Measurements from ENCODE around the gene HIVEP3.

Gene HIVEP3

DNA sequence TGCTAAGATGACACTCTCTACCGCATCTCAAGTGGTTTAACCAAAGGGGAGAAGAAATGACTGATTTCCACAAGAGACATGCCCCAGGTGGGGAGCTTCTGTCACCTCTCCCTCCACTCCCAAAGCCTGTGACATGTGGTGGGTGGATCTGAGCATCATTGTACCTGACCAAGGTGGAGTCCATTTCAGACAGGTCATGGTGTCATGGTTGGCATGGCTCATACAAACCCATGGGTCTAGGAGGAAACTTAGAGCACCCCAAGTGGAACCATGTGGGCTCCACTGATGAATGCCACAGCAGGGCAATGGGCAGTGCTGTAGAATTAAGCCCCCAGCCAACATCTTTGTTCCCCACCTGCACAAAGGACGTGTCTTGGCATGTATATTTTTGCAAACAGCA, 302.7 kb downstream of the HIVEP3 start:
- ATAC-seq (replicated peaks; ENCODE audit: extremely low read depth, poor library complexity, severe bottlenecking) = no peak
- Mint-ChIP-seq H3K9me3 (no peaks in the 10 kb centered on the region), H3K27ac (ENCODE audit: low read depth) (no peak overlapping the region)

DNA sequence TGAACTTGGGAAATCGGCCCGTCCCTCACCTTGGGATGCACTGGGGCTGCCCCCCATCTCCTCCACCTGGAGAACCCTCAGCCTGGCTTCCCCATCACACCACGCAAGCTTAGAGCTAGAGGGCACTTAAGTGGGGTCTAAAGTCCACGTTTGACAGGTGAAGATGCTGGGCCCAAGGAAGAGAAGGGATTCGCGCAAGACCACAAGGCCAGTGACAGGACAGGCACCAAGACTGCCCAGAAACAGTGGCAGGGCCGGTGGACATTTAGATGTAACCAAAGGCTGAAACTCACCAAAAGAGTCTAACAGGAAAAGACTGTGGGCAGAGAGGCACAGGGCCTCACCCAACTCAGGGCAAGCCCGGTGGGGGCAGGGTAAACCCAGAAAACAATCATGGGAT, 303.4 kb downstream of the HIVEP3 start:
- H3K4me1 Mint-ChIP-seq = peaks cover 12% of the 10 kb centered on the region
- no peak overlapping the region for H3K27ac Mint-ChIP-seq (ENCODE audit: low read depth)

More for the DNA sequence above, 302.7 kb downstream of the HIVEP3 start:
- H3K4me1 Mint-ChIP-seq = peaks cover 14% of the 10 kb centered on the region
- H3K27me3 Mint-ChIP-seq = no peaks in the 10 kb centered on the region
- H3K36me3 Mint-ChIP-seq (ENCODE audit: insufficient read depth) = peaks cover 4% of the 10 kb centered on the region
- DNase-seq (ENCODE audit: low spot score in 2 of 2) = no peak
- H3K4me3 Mint-ChIP-seq = no peak overlapping the region

DNA sequence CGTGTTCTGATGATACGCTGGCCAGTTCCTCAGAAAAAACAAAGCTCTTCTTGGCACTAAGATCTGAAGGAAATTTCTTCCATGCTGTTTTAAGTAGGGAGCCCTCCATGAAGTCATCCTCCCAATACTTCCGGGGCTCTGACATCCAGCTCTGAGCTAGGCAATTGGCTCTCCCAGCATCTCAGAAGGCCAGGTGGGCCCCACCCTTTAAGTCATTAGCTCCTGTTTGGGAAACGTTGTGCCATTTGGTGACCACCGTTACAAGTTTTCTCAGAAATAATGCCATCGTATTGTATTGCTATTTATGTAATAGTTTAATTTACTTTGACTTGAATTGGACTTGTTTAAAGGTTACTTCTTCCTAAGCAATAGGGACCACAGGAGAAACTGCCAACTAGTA, 303.9 kb downstream of the HIVEP3 start:
- H3K4me1 Mint-ChIP-seq = peaks cover 16% of the 10 kb centered on the region
- no peak overlapping the region for H3K27ac Mint-ChIP-seq (ENCODE audit: low read depth)
- ATAC-seq (replicated peaks; ENCODE audit: extremely low read depth, poor library complexity, severe bottlenecking) = no peak
- no peaks in the 10 kb centered on the region for H3K9me3 Mint-ChIP-seq
- no peaks in the 10 kb centered on the region for H3K27me3 Mint-ChIP-seq
- no peak overlapping the region for H3K4me3 Mint-ChIP-seq
- DNase-seq (ENCODE audit: low spot score in 2 of 2) = no peak
- H3K36me3 Mint-ChIP-seq (ENCODE audit: insufficient read depth) = peaks cover 4% of the 10 kb centered on the region

More for the DNA sequence above, 303.4 kb downstream of the HIVEP3 start:
- Mint-ChIP-seq H3K4me3 (no peak overlapping the region), H3K36me3 (ENCODE audit: insufficient read depth) (peaks cover 4% of the 10 kb centered on the region), H3K27me3 (no peaks in the 10 kb centered on the region), H3K9me3 (no peaks in the 10 kb centered on the region)
- DNase-seq (ENCODE audit: low spot score in 2 of 2) (no peak), ATAC-seq (replicated peaks; ENCODE audit: extremely low read depth, poor library complexity, severe bottlenecking) (no peak)

DNA sequence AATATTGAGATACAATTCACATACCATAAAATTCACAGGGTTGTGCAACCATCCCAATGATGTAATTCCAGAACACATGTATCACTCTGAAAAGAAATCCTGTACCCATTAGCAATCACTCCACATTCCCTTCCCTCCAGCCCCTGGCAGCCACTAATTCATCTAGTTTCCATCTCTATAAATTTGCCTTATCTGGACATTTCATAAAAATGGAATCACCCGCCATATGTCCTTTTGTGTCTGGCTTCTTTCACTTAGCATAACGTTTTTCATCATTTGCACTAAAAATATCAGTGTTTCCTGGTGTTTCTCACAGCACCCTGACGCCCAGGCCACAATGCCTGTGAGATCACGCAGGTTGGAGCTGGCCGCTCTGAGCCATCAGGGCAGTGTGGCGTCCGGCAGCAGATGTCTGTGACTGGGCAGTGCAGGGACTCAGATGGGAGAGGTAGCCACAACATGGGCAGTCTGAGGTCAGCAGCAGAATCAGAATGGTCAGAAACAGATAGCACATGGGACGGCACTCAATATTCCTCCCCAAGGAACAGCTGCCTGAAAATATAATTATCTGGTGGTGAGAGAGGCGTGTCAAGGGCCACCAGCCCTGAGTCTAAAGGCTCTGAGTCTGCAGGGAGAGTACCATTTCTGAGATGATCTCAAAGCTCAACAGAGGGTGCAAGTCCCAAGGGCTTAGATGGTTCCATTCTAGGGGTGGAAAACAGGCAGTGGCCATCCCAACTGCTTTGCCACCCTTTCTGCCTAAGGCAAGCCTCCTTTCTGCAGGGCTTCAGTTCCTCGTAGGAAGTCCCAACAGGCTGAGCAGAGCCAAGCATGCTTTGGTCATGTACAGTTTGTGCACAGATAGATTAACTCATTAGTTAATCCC, 304.8 kb downstream of the HIVEP3 start:
- no peak for ATAC-seq (replicated peaks; ENCODE audit: extremely low read depth, poor library complexity, severe bottlenecking)
- Mint-ChIP-seq H3K36me3 (ENCODE audit: insufficient read depth) (peaks cover 2% of the 10 kb centered on the region), H3K4me1 (peaks cover 20% of the 10 kb centered on the region), H3K27ac (ENCODE audit: low read depth) (no peak overlapping the region), H3K4me3 (no peak overlapping the region), H3K27me3 (no peaks in the 10 kb centered on the region), H3K9me3 (no peaks in the 10 kb centered on the region)
- no peak for DNase-seq (ENCODE audit: low spot score in 2 of 2)

DNA sequence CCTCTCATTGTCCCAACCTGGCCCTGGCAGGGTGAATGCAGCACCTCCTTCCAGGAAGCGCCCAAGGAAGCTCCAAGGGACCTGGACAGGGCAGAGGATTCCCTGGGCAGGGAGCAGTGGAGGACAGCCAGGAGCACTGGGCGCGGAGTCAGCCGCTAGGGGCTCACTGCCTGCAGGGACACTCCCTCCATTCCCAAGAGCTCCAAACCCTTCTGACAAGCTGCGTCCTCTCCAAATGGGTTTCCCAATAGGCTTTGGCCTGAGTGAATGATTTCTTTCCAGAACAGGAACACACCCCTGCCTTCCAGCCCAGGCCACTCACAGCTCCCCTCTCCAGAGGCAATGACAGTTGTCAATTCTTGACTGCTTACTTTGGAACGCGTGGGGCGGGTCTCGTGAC, 305.8 kb downstream of the HIVEP3 start:
- Mint-ChIP-seq H3K27me3 (no peaks in the 10 kb centered on the region), H3K36me3 (ENCODE audit: insufficient read depth) (peaks cover 2% of the 10 kb centered on the region)

DNA sequence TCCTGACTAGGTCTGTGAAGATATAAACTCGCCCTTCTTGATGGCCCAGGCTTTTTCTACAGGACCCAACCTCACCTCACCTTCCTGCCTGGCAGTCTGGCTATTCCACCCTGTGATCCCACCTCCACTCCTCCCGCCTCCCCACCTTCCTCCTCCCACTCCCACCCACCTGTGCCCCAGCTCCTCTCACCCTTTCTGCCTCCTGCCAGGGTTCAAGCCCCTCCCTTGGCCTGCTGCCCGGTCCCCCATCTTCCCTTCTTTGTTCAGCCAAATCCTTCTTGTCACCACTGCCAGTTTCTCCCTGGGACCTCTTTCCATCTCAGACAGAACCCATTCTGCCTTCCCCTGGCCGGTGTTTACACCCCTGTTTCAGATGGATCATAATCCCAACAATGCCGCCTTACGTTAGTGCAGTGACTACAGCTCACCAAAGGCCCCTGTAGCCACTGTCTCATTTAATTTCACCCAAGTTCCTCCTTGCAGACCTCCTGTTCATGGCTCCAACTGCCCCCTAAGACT, 306.7 kb downstream of the HIVEP3 start:
- no peak for DNase-seq (ENCODE audit: low spot score in 2 of 2)
- H3K27me3 Mint-ChIP-seq = no peaks in the 10 kb centered on the region
- no peak overlapping the region for H3K27ac Mint-ChIP-seq (ENCODE audit: low read depth)
- ATAC-seq (replicated peaks; ENCODE audit: extremely low read depth, poor library complexity, severe bottlenecking) = no peak
- no peaks in the 10 kb centered on the region for H3K9me3 Mint-ChIP-seq
- H3K36me3 Mint-ChIP-seq (ENCODE audit: insufficient read depth) = peaks cover 2% of the 10 kb centered on the region
- H3K4me1 Mint-ChIP-seq = peaks cover 20% of the 10 kb centered on the region
- no peak overlapping the region for H3K4me3 Mint-ChIP-seq

More for the DNA sequence above, 305.8 kb downstream of the HIVEP3 start:
- no peak overlapping the region for H3K4me3 Mint-ChIP-seq
- H3K4me1 Mint-ChIP-seq = peaks cover 20% of the 10 kb centered on the region
- no peaks in the 10 kb centered on the region for H3K9me3 Mint-ChIP-seq
- no peak for DNase-seq (ENCODE audit: low spot score in 2 of 2)
- no peak overlapping the region for H3K27ac Mint-ChIP-seq (ENCODE audit: low read depth)
- no peak for ATAC-seq (replicated peaks; ENCODE audit: extremely low read depth, poor library complexity, severe bottlenecking)

DNA sequence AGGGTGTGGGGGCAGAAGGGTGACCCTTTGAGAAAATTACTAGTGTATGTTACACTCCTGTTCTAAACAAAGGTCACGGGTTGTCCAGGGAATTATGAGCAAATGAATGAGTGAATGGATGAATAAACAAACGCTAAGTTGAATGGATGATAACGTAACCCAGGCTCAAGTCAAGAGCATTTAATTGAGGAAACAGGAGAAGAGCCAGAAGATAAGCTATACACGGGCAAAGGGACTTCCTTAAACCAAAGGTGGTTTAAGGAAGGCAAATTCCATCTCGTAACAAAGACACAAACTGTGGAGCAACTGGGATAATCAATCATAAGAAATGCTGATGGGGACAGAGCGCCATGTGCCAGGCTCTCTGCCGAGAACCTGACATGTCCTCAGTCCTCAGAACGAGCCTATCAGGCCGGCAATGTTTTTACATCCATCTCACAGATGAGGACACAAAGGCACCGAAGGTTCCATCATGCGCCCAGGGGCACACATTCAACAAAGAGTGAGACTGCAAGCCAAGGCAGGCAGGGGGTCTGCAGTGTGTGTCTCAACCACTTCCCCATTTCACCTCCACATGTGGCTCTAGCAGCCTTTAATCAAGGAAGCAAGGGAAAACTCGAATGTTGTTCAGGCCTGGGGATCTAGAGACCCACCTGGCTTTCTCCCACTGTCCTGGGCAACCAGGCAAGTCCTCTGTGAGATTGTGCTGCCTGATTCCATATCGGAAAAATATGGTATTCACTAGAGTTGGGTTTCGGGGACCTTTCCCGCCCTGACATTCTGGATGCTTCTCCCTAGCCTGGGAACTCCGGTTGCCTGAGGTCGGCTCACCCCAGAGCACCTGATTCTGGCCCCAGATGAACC, 307.4 kb downstream of the HIVEP3 start:
- Mint-ChIP-seq H3K27ac (ENCODE audit: low read depth) (no peak overlapping the region), H3K36me3 (ENCODE audit: insufficient read depth) (peaks cover under 1% of the 10 kb centered on the region), H3K9me3 (no peaks in the 10 kb centered on the region)

DNA sequence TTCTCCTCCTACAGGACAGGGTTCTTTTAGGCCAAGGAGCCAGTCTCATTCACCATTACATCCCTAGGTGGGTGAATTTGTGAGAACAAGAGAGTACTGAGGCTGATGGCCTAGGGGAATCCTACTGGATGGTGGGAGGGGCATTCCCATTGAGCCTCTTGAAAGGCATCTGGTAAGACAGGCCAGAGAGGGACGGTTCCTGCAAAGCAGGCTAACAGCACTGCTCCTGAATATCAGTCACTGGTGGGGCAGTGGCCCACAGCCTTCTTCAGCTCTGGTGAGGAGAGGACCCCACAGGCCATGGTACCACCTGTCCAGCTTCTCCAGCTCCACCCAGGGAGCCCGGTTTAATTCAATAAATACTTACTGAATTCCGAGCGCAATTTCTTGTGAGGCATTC, 308.4 kb downstream of the HIVEP3 start:
- H3K9me3 Mint-ChIP-seq = no peaks in the 10 kb centered on the region
- no peaks in the 10 kb centered on the region for H3K27me3 Mint-ChIP-seq
- peaks cover 18% of the 10 kb centered on the region for H3K4me1 Mint-ChIP-seq

More for the DNA sequence above, 307.4 kb downstream of the HIVEP3 start:
- Mint-ChIP-seq H3K4me1 (peaks cover 20% of the 10 kb centered on the region), H3K4me3 (no peak overlapping the region), H3K27me3 (no peaks in the 10 kb centered on the region)
- ATAC-seq (replicated peaks; ENCODE audit: extremely low read depth, poor library complexity, severe bottlenecking) (no peak), DNase-seq (ENCODE audit: low spot score in 2 of 2) (no peak)

DNA sequence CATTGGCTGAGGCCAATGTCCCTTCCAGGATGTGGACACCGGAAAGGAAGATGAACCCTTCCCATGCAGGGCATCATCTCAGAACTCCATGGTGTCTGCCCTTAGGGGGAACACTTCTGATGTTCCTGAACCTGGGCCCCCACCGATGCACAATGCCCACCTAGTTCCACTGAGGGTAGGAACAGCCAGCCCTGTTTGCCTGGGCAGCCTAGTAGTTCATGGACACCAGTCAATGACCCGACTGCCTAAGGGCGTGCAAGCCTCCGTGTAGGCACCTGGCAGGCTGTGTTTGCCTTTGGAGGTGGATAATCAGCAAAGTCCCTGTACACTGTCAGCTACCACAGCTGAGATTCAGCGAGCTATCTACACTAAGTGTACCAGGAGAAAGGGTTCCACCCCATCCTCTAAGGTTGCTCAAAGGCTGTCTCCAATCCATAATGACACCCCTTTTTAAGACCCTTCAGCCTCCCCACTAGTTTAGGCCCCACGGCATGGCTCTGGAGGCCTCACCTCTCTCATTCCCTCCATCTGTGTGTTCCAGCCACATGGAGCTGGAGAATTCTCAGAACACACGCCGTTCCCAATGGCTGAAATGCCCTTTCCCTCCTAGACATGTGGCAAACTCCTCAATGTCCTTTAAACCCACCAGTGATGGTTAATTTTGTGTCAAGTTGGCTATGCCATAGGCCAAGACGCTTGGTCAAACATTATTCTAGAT, 309.4 kb downstream of the HIVEP3 start:
- H3K36me3 Mint-ChIP-seq (ENCODE audit: insufficient read depth) = no peaks in the 10 kb centered on the region
- no peak overlapping the region for H3K27ac Mint-ChIP-seq (ENCODE audit: low read depth)
- H3K27me3 Mint-ChIP-seq = no peaks in the 10 kb centered on the region
- ATAC-seq (replicated peaks; ENCODE audit: extremely low read depth, poor library complexity, severe bottlenecking) = no peak
- H3K4me1 Mint-ChIP-seq = peaks cover 15% of the 10 kb centered on the region
- DNase-seq (ENCODE audit: low spot score in 2 of 2) = no peak
- no peaks in the 10 kb centered on the region for H3K9me3 Mint-ChIP-seq
- H3K4me3 Mint-ChIP-seq = no peak overlapping the region

More for the DNA sequence above, 308.4 kb downstream of the HIVEP3 start:
- DNase-seq (ENCODE audit: low spot score in 2 of 2) = no peak
- Mint-ChIP-seq H3K36me3 (ENCODE audit: insufficient read depth) (no peaks in the 10 kb centered on the region), H3K27ac (ENCODE audit: low read depth) (no peak overlapping the region), H3K4me3 (no peak overlapping the region)
- ATAC-seq (replicated peaks; ENCODE audit: extremely low read depth, poor library complexity, severe bottlenecking) = no peak

DNA sequence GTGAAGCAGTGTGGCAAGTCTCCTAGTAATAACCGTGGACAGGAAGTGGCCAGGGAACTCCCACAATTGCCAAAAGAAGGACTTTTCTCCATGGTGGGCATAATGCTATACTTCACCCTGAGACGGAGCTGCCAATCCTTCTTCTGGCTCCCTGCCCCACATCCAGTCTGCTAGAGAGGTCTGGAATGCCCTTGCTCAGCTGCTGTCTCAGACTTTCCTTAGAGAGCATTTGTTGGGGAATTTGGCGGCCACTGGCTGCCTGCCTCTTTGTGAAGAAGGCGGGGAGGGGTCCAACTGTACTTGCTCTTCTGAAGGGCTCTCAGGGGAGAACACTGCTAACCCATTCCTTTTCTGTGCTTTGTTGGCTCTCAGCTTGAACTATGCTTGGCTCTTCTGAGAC, 310.5 kb downstream of the HIVEP3 start:
- peaks cover 15% of the 10 kb centered on the region for H3K4me1 Mint-ChIP-seq
- no peaks in the 10 kb centered on the region for H3K27me3 Mint-ChIP-seq
- peak overlapping the region; percentile 23 for H3K27ac Mint-ChIP-seq (ENCODE audit: low read depth)
- no peak overlapping the region for H3K4me3 Mint-ChIP-seq
- DNase-seq (ENCODE audit: low spot score in 2 of 2) (no peak), ATAC-seq (replicated peaks; ENCODE audit: extremely low read depth, poor library complexity, severe bottlenecking) (no peak)
- H3K9me3 Mint-ChIP-seq = no peaks in the 10 kb centered on the region
- H3K36me3 Mint-ChIP-seq (ENCODE audit: insufficient read depth) = no peaks in the 10 kb centered on the region

DNA sequence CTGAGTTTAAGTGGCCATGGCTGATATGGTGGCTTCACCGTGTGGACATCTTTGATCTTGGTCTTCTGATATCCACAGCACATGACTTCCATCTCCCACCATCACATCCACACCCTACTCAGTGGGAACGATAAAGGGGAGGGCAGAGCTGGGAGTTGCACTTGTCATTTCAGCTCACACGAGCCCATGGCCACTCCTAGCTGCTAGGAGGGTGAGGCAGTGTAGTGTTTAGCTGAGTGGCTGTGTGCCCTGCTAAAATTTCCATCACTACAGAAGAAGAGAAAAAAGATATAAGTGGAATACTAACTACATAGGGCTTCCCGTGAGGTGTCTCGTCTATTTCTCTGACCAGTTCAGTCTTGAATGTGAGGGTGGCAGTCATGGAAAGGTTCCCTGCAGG, 310.9 kb downstream of the HIVEP3 start:
- H3K36me3 Mint-ChIP-seq (ENCODE audit: insufficient read depth) = no peaks in the 10 kb centered on the region
- no peak for ATAC-seq (replicated peaks; ENCODE audit: extremely low read depth, poor library complexity, severe bottlenecking)
- H3K9me3 Mint-ChIP-seq = no peaks in the 10 kb centered on the region

DNA sequence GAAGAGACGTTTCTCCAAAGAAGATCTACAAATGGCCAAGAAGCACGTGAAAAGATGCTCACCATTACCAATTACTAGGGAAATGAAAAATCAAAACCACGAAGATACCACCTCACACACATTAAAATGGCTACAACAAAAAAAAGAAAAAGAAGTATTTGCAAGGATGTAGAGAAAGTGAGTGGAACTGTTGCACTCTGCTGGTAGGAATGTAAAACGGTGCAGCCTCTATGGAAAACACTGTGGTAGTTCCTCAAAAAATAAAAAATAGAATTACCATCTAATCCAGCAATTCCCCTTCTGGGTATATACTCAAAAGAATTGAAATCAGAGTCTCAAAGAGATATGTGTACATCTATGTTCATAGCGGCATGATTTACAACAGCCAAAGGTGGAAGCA, 318.8 kb downstream of the HIVEP3 start:
- Mint-ChIP-seq H3K27me3 (no peaks in the 10 kb centered on the region), H3K4me3 (no peak overlapping the region), H3K4me1 (peaks cover 25% of the 10 kb centered on the region), H3K27ac (ENCODE audit: low read depth) (no peak overlapping the region), H3K36me3 (ENCODE audit: insufficient read depth) (no peaks in the 10 kb centered on the region), H3K9me3 (no peaks in the 10 kb centered on the region)
- ATAC-seq (replicated peaks; ENCODE audit: extremely low read depth, poor library complexity, severe bottlenecking) (no peak), DNase-seq (ENCODE audit: low spot score in 2 of 2) (no peak)

More for the DNA sequence above, 310.9 kb downstream of the HIVEP3 start:
- H3K4me1 Mint-ChIP-seq = peaks cover 15% of the 10 kb centered on the region
- no peaks in the 10 kb centered on the region for H3K27me3 Mint-ChIP-seq
- DNase-seq (ENCODE audit: low spot score in 2 of 2) = no peak
- H3K4me3 Mint-ChIP-seq = no peak overlapping the region
- H3K27ac Mint-ChIP-seq (ENCODE audit: low read depth) = peak overlapping the region; percentile 23

All from central memory CD8-positive, alpha-beta T cell (primary cell).